AG04450 (cell line): Measurements from ENCODE around the gene GPHN. TPM values are rescaled to one million over a fixed set of nuclear protein-coding genes. Genes with fewer than 3 reads are reported as not detected.

ENCODE experiments used
- CTCF ChIA-PET: fragments of 300-600, 350-600 bp; formaldehyde crosslinking; extraction: SDS; loops from one replicate; lab custom pipeline; 2022; ENCODE audit warnings: antibody characterized with exemption, inconsistent platforms; lab: Charles Lee
- POLR2A ChIA-PET: fragments of 350-600 bp; formaldehyde crosslinking; extraction: SDS; loops from one replicate; lab custom pipeline; 2021; ENCODE audit warnings: antibody characterized with exemption, inconsistent platforms; lab: Yijun Ruan, JAX
- DNase-seq: peaks from one replicate; pipeline ENCODE4 v3.0.0-alpha.2; 2011; ENCODE audit warnings: low read depth, low spot score
- H3K27ac ChIP-seq: one replicate; pipeline ENCODE4 v1.5.1; 2012; ENCODE audit warnings: low read depth, low read length, control low read depth
- H3K27me3 ChIP-seq: one replicate; pipeline ENCODE4 v1.6.0; 2012; ENCODE audit warnings: low read length; ENCODE audit not compliant: control insufficient read depth, insufficient read depth
- H3K4me3 ChIP-seq: 2 replicates; pipeline ENCODE4 v1.5.1; 2011; ENCODE audit warnings: mild to moderate bottlenecking, low read depth, low read length, control low read depth
- H3K9me3 ChIP-seq: 2 replicates; pipeline ENCODE4 v1.5.1; 2012; ENCODE audit warnings: low read length; ENCODE audit not compliant: control insufficient read depth, insufficient read depth
- polyA plus RNA-seq: library from polyadenylated mRNA; depleted of rRNA; stranded (reverse); fragments of >200 nt; gene quantifications from 2 replicates; pipeline ENCODE4 v1.2.3, GENCODE V29; 2011
- TF ChIP-seq, protein P1 (sequence below): IDR thresholded peaks from 2 replicates; pipeline ENCODE4 v1.5.1; 2011; ENCODE audit warnings: low read depth, low read length, control low read depth, inconsistent platforms

Gene GPHN
- polyA plus RNA-seq, 1 experiment: 7.7 TPM

DNA sequence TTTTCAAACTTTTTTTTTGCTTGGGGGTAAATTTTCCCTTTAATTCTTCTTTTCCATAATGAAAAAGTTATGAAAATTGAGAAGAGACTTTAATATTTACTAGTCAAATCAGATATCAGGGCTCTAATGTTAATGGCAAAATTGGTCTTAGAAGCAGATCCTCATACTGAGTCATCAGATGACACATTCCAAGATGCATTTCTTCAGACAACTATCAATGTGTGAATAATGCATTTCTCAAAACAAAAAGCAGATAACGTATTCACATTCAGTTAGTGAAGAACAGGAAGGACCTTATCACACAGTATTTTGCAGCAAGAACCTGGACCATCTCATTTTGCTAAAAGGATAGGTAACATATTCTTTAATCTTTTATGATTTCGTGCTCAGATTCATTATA is 130.7 kb downstream of the GPHN start:
- no peak overlapping the region for H3K27ac ChIP-seq
- H3K9me3 ChIP-seq: no peaks in the 10 kb centered on the region
- H3K27me3 ChIP-seq: no peaks in the 10 kb centered on the region
- no peak for DNase-seq
- ChIA-PET CTCF (interaction anchor here (0.9 to 3.5 kb wide), 2 partner anchors 14 to 131 kb away, joined by 3 to 18 read pairs; partner anchors contain the start of gene GPHN), POLR2A (no interaction called here)
- TF ChIP-seq, protein P1, sequence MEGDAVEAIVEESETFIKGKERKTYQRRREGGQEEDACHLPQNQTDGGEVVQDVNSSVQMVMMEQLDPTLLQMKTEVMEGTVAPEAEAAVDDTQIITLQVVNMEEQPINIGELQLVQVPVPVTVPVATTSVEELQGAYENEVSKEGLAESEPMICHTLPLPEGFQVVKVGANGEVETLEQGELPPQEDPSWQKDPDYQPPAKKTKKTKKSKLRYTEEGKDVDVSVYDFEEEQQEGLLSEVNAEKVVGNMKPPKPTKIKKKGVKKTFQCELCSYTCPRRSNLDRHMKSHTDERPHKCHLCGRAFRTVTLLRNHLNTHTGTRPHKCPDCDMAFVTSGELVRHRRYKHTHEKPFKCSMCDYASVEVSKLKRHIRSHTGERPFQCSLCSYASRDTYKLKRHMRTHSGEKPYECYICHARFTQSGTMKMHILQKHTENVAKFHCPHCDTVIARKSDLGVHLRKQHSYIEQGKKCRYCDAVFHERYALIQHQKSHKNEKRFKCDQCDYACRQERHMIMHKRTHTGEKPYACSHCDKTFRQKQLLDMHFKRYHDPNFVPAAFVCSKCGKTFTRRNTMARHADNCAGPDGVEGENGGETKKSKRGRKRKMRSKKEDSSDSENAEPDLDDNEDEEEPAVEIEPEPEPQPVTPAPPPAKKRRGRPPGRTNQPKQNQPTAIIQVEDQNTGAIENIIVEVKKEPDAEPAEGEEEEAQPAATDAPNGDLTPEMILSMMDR: no peak
- no peak overlapping the region for H3K4me3 ChIP-seq

DNA sequence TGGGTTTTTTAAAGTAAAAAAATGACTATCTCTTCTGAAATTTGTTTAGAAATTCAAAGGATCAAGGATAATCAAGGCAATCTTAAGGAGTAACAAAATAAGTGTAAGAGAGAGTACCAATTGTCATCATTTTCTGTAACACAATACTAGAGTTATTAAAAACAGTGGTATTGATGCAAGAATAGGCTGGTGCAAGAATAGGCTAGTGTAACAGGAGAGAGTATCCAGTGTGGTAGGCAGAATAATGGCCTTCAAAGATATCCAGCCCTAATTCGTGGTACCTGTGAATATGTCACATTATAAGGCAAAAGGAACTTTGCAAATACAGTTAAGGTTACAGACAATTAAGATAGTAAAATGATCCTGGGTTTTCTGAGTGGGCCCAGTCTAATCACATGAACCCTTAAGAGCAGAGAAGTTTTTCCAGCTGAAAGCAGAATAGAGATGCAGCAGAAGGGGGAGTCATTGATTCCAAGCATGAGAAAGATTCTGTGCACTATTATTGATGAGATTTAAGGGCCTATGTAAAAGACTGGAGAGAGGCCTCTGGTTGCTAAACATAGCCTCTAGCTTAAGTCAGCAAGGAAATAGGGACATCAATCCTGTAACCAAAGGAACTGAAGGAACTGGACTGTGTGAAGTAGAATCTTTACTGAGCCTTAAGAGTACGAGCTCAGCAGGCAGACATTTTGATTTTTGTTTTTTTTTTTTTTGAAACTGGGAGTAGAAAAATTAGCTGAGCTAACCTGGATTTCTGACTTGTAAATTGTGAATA is 134.1 kb downstream of the GPHN start:
- Histone ChIP-seq H3K27me3 (no peaks in the 10 kb centered on the region), H3K9me3 (no peaks in the 10 kb centered on the region), H3K27ac (no peak overlapping the region), H3K4me3 (no peak overlapping the region)
- POLR2A ChIA-PET: interaction anchor here (0.7 kb wide), 1 partner anchor 129 kb away, joined by 3 read pairs; no protein-coding TSS in a partner anchor
- TF ChIP-seq, protein P1: no peak
- no peak for DNase-seq
- CTCF ChIA-PET: interaction anchor here (3.4 kb wide), 1 partner anchor 283 kb away, joined by 16 read pairs; no protein-coding TSS in a partner anchor

DNA sequence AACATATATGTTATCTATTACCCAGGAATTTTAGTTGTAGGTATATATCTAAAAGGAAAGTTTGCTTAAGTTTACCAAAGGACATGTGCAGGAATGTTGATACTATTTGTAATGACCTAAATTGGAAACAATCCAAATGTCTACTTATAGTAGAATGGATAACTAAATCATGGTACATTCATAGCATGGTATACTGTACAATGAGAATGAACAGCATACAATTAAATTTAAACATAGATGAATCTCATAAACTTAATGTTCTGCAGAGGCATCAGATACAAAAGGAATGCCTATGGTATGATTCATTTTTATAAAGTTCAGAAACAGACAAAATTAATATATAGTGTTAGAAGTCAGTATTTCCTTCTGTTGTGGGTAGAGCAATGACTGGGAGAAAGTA is 135.4 kb downstream of the GPHN start:
- Histone ChIP-seq H3K27me3 (no peaks in the 10 kb centered on the region), H3K27ac (no peak overlapping the region), H3K4me3 (no peak overlapping the region), H3K9me3 (no peaks in the 10 kb centered on the region)
- ChIA-PET CTCF (interaction anchor here (0.7 to 3.4 kb wide), 2 partner anchors 22 to 284 kb away, joined by 3 to 16 read pairs; no protein-coding TSS in a partner anchor), POLR2A (interaction anchor here (0.6 kb wide), 1 partner anchor 1453 kb away, joined by 6 read pairs; no protein-coding TSS in a partner anchor)
- TF ChIP-seq, protein P1: no peak
- DNase-seq: no peak

DNA sequence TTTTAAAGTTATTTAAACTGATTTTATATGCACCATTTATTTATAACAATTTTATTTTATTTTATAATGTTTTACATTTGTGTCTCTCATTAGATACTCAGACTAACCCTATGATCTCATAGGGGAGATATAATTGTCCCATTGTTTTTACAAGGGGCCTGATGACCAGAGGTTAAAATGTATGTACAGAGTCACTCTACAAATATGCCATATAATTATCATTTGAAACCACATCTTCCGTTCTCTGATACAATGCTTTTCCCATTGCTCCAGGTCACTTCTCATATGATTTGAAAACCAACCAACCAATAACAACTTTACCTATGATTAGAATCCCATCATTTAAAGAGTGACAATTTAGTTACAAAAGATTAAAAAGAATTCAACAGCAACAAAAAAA is 137.8 kb downstream of the GPHN start:
- Histone ChIP-seq H3K9me3 (no peaks in the 10 kb centered on the region), H3K4me3 (no peak overlapping the region), H3K27ac (no peak overlapping the region), H3K27me3 (no peaks in the 10 kb centered on the region)
- DNase-seq: no peak
- TF ChIP-seq, protein P1: no peak
- ChIA-PET CTCF (interaction anchor here (1.1 kb wide), 1 partner anchor 21 kb away, joined by 3 read pairs; no protein-coding TSS in a partner anchor), POLR2A (no interaction called here)

DNA sequence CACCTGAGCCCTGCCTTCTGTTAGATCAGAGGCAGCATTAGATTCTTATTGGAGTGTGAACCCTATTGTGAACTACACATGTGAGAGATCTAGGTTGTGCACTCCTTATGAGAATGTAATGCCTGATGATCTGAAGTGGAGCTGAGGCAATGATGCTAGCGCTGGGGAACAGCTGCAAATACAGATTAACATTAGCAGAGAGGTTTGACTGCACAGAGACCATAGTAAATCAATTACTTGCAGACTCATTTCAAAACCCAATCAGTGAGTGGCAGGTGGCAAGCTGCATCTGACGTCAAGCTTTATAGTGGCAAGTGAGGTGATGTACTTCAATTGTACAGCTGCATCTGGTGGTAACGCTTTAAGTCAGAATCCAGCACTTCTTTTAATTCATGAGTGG is 141.6 kb downstream of the GPHN start:
- ChIA-PET CTCF (interaction anchor here (0.8 kb wide), 1 partner anchor 151 kb away, joined by 4 read pairs; no protein-coding TSS in a partner anchor), POLR2A (no interaction called here)
- Histone ChIP-seq H3K4me3 (no peak overlapping the region), H3K9me3 (no peaks in the 10 kb centered on the region), H3K27me3 (no peaks in the 10 kb centered on the region), H3K27ac (no peak overlapping the region)
- no peak for DNase-seq
- TF ChIP-seq, protein P1: no peak
